CD4-positive, alpha-beta T cell (primary cell): ENCODE measurements around the gene RABEP2. TPM values are rescaled to one million over a fixed set of nuclear protein-coding genes. Genes with fewer than 3 reads are reported as not detected.
"Not testable (repeated sequence)": the region's sequence is repeated elsewhere in the genome, so short reads cannot be mapped to it uniquely, and the experiment has no call there.

Source experiments
- ATAC-seq: fragments of 200-7000 bp; cut with Tn5 transposase; one replicate; pipeline ENCODE4 v1.10.0; 2022; ENCODE audit warnings: mild to moderate bottlenecking; ENCODE audit not compliant: poor library complexity
- CTCF ChIA-PET: fragments of 350-600 bp; sonication (Branson Sonifier 250); formaldehyde crosslinking; loops from one replicate; lab custom pipeline; 2021; ENCODE audit warnings: antibody characterized with exemption, inconsistent platforms; lab: Charles Lee
- POLR2A ChIA-PET: fragments of 350-600 bp; sonication (Branson Sonifier 250); formaldehyde crosslinking; loops from one replicate; lab custom pipeline; 2021; ENCODE audit warnings: antibody characterized with exemption, inconsistent platforms; lab: Charles Lee
- DNase-seq, 14 experiments: peaks; one replicate each; pipeline ENCODE4 v3.0.0-alpha.2; 2013 to 2020; ENCODE audit warnings: mixed read lengths in 2 of 14
- H3K27ac ChIP-seq, 2 donors: one replicate each; pipeline versions ENCODE4 v1.5.1 to v1.7.0; 2013; ENCODE audit warnings: low read length in 2 of 2, low read depth in 1 of 2, mild to moderate bottlenecking in 1 of 2
- H3K27me3 ChIP-seq, 2 experiments: 1 replicate in 1 of 2; 2 replicates in 1 of 2; pipeline versions ENCODE4 v1.6.1 to v1.7.0; 2013; ENCODE audit warnings: low read length in 2 of 2, control low read depth in 1 of 2, mild to moderate bottlenecking in 1 of 2, moderate library complexity in 1 of 2; ENCODE audit not compliant: insufficient read depth in 2 of 2, control insufficient read depth in 1 of 2
- H3K36me3 ChIP-seq: one replicate; pipeline ENCODE4 v1.6.1; 2013; ENCODE audit warnings: low read length, control low read depth; ENCODE audit not compliant: insufficient read depth
- H3K4me1 ChIP-seq: one replicate; pipeline ENCODE4 v1.6.1; 2013; ENCODE audit warnings: low read length, control low read depth; ENCODE audit not compliant: insufficient read depth
- H3K4me3 ChIP-seq: one replicate; pipeline ENCODE4 v1.5.1; 2013; ENCODE audit warnings: mild to moderate bottlenecking, low read length, moderate library complexity
- H3K9me3 ChIP-seq, 2 experiments: 1 replicate in 1 of 2; 2 replicates in 1 of 2; pipeline versions ENCODE4 v1.6.1 to v1.7.0; 2013; ENCODE audit warnings: low read length in 2 of 2, mild to moderate bottlenecking in 2 of 2, control low read depth in 1 of 2, moderate library complexity in 1 of 2; ENCODE audit not compliant: control insufficient read depth in 1 of 2, insufficient read depth in 1 of 2
- H3K27ac Mint-ChIP-seq: one replicate; pipeline ENCODE4 v1.8.0; 2020; ENCODE audit warnings: mixed read lengths
- H3K27me3 Mint-ChIP-seq: one replicate; pipeline ENCODE4 v1.8.0; 2021; ENCODE audit warnings: mixed read lengths
- H3K36me3 Mint-ChIP-seq: one replicate; pipeline ENCODE4 v1.8.0; 2021; ENCODE audit warnings: low read depth, mixed read lengths
- H3K4me1 Mint-ChIP-seq: one replicate; pipeline ENCODE4 v1.8.0; 2021; ENCODE audit warnings: low read depth, mixed read lengths
- H3K4me3 Mint-ChIP-seq: one replicate; pipeline ENCODE4 v1.8.0; 2020; ENCODE audit warnings: mild to moderate bottlenecking, mixed read lengths
- H3K9me3 Mint-ChIP-seq: one replicate; pipeline ENCODE4 v1.8.0; 2020; ENCODE audit warnings: mixed read lengths
- CTCF ChIP-seq: fragments of 200-600 bp; IDR thresholded peaks from one replicate; pipeline ENCODE4 v1.8.0; 2022; ENCODE audit warnings: antibody characterized with exemption, mild to moderate bottlenecking
- intact Hi-C, 2 experiments: fragments of 100-400 bp; cut with DNase I in 1 of 2; cut with micrococcal nuclease in 1 of 2; formaldehyde crosslinking; loops; one replicate each; pipeline versions ENCODE4 v1.15.1 to v1.9.0; 2023 to 2025; cut with DNase I, micrococcal nuclease
- total RNA-seq, 174 experiments: library from RNA in 2 of 174; stranded (reverse) in 2 of 174; gene quantifications; one replicate each; pipeline ENCODE4 v1.2.3 and lab custom pipeline; 2021 to 2026

The RABEP2 gene
- total RNA-seq, 2 experiments from 2014 or later, result 23.3 to 23.4 TPM

DNA sequence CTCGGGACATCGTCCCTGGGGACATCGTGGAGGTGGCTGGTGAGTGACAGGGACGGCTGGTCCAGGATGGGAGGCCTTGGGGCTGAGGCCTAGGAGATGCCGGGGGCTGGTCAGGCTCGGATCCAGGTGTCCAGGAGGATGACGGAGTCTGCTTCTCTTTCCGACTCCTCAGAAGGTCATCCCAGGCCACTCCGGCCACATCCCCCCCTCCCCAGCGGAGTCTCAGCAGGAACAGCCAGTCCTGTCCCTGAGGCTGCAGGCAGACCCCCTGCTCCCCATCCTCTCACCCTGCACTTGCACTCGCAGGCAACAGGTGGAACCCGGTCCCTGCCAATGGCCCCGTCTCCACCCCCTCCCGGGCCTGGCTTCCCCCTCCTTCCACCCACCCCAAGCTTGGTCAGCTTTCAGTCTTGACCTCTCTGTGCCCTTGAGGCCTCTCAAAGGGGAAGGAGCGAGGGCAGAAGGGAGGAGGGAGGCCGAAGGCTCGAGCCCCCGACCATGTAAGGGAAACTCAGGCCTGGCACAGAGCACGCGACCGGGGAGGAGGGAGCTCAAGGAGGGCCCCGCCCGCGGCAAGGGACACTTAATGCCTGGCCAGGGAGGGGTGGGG is 42.4 kb downstream of the RABEP2 start:
- TF ChIP-seq CTCF, result no peak
- peaks cover 20% of the 10 kb centered on the region for H3K4me1 ChIP-seq
- Mint-ChIP-seq H3K4me1 (peaks cover 8% of the 10 kb centered on the region), H3K36me3 (no peaks in the 10 kb centered on the region), H3K4me3 (no peak overlapping the region), H3K27me3 (peaks cover 6% of the 10 kb centered on the region), H3K27ac (no peak overlapping the region), H3K9me3 (no peaks in the 10 kb centered on the region)
- no peak overlapping the region for H3K27ac ChIP-seq
- H3K27me3 ChIP-seq, result peaks cover 0 to 9% of the 10 kb centered on the region in 2 experiments
- POLR2A ChIA-PET, result no interaction called here
- DNase-seq (peak in 1 of 14 experiments; percentile 16), ATAC-seq (no peak)
- intact Hi-C loops, result no loop called here
- no peak overlapping the region for H3K4me3 ChIP-seq
- CTCF ChIA-PET, result no interaction called here
- H3K36me3 ChIP-seq, result no peaks in the 10 kb centered on the region
- H3K9me3 ChIP-seq, result no peaks in the 10 kb centered on the region

DNA sequence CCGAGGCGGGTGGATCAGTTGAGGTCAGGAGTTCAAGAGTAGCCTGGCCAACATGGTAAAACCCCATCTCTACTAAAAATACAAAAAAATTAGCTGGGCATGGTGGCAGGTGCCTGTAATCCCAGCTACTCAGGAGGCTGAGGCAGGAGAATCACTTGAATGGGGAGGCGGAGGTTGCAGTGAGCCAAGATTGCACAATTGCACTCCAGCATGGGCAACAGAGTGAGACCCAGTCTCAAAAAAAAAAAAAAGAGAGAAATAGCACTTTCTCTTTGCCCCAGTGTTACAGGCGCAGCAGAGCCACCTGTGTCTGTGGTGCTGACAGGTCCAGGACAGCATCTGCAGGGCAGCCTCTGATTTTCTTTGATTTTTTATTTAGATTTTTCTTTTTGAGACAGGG is 43.5 kb downstream of the RABEP2 start:
- not testable (repeated sequence) for H3K27ac Mint-ChIP-seq

GRCh38 chr16:28880955-28881354 is 44.1 kb downstream of the RABEP2 start:
- H3K4me3 Mint-ChIP-seq, result peak overlapping the region; percentile 86
- no peaks in the 10 kb centered on the region for H3K36me3 Mint-ChIP-seq

More for the DNA sequence above, 43.5 kb downstream of the RABEP2 start:
- H3K9me3 ChIP-seq, H3K4me3 ChIP-seq, ATAC-seq, H3K27ac ChIP-seq, H3K27me3 Mint-ChIP-seq, H3K27me3 ChIP-seq, DNase-seq, H3K36me3 Mint-ChIP-seq, H3K9me3 Mint-ChIP-seq, H3K4me1 Mint-ChIP-seq, POLR2A ChIA-PET, H3K36me3 ChIP-seq: not testable (repeated sequence)
- peak overlapping the region; percentile 86 for H3K4me3 Mint-ChIP-seq
- CTCF ChIA-PET, result interaction anchor here (1.0 kb wide), 1 partner anchor 64 kb away, joined by 5 read pairs; no protein-coding TSS in a partner anchor
- intact Hi-C loops, result loop anchor here in 1 of 2 experiments (2.0 kb wide), 1 partner anchor 43 kb away; the partner anchor contains the start of gene RABEP2
- peaks cover 20% of the 10 kb centered on the region for H3K4me1 ChIP-seq

More at GRCh38 chr16:28880955-28881354, 44.1 kb downstream of the RABEP2 start:
- no peaks in the 10 kb centered on the region for H3K9me3 ChIP-seq
- no peak overlapping the region for H3K4me3 ChIP-seq
- H3K27ac ChIP-seq, result no peak overlapping the region
- ChIA-PET POLR2A (interaction anchor here (3.2 kb wide), 1 partner anchor 17 kb away, joined by 29 read pairs; the partner anchor contains the start of gene SH2B1), CTCF (interaction anchor here (1.0 kb wide), 1 partner anchor 64 kb away, joined by 5 read pairs; no protein-coding TSS in a partner anchor)
- ATAC-seq (no peak), DNase-seq (no peak)
- H3K36me3 ChIP-seq, result no peaks in the 10 kb centered on the region
- H3K27me3 ChIP-seq, result peaks cover 0 to 9% of the 10 kb centered on the region in 2 experiments
- H3K4me1 Mint-ChIP-seq, result peaks cover 8% of the 10 kb centered on the region
- peaks cover 20% of the 10 kb centered on the region for H3K4me1 ChIP-seq
- peaks cover 6% of the 10 kb centered on the region for H3K27me3 Mint-ChIP-seq
- no peaks in the 10 kb centered on the region for H3K9me3 Mint-ChIP-seq
- intact Hi-C loops, result loop anchor here in 1 of 2 experiments (2.0 kb wide), 1 partner anchor 44 kb away; the partner anchor contains the start of gene RABEP2
- peak overlapping the region; percentile 3 for H3K27ac Mint-ChIP-seq
- TF ChIP-seq CTCF, result no peak
